GM12878 (cell line): ENCODE results near the gene CHN2. TPM values are rescaled to one million over a fixed set of nuclear protein-coding genes. Genes with fewer than 3 reads are reported as not detected.

Experiments
- ATAC-seq: fragments of 200-7000 bp; cut with Tn5 transposase; 3 replicates; pipeline ENCODE4 v1.9.1; 2020; ENCODE audit warnings: mild to moderate bottlenecking, moderate library complexity
- BruUV-seq: library from RNA; stranded (reverse); fragments of 400-500 nt; replicated peaks from 2 replicates; lab custom pipeline; 2021; lab: Mats Ljungman, UMichigan
- CTCF ChIA-PET: fragments of 300-600 bp; sonication (Branson Sonifier 250); formaldehyde crosslinking; extraction: SDS; loops from one replicate; lab custom pipeline; 2021; ENCODE audit warnings: inconsistent platforms; lab: Yijun Ruan, JAX
- POLR2A ChIA-PET: fragments of 350-600 bp; formaldehyde crosslinking; extraction: SDS; loops from one replicate; lab custom pipeline; 2021; ENCODE audit warnings: inconsistent platforms; lab: Charles Lee
- RAD21 ChIA-PET: fragments of 300-600 bp; sonication (Branson Sonifier 250); formaldehyde crosslinking; loops from one replicate; lab custom pipeline; 2023; ENCODE audit warnings: antibody characterized with exemption; ENCODE audit not compliant: unreplicated experiment; lab: Charles Lee
- SMC1A ChIA-PET: fragments of 300-600 bp; sonication (Branson Sonifier 250); formaldehyde crosslinking; loops from one replicate; lab custom pipeline; 2023; ENCODE audit not compliant: unreplicated experiment, uncharacterized antibody; lab: Charles Lee
- DNase-seq: peaks from one replicate; pipeline ENCODE4 v3.0.0-alpha.2; 2011; ENCODE audit warnings: low read depth, low spot score
- FAIRE-seq: peaks from 3 replicates; lab custom pipeline; 2011; peaks lifted over from hg19 to GRCh38; lab: Jason Lieb, UNC
- H2AFZ ChIP-seq: 2 replicates; pipeline ENCODE4 v1.6.0; 2011; ENCODE audit warnings: low read depth, low read length, control low read depth; ENCODE audit not compliant: control insufficient read depth
- H3K27ac ChIP-seq: 2 replicates; pipeline ENCODE4 v1.5.1; 2011; ENCODE audit warnings: control low read depth; ENCODE audit not compliant: control insufficient read depth, insufficient read depth
- H3K27me3 ChIP-seq, 2 experiments: replicated peaks in 1 of 2; 2 replicates each; pipeline versions ENCODE4 v1.6.0 to v1.6.1; 2011; ENCODE audit warnings: low read length in 1 of 2; ENCODE audit not compliant: control insufficient read depth in 2 of 2, insufficient read depth in 2 of 2
- H3K36me3 ChIP-seq, 2 experiments: 2 replicates each; pipeline ENCODE4 v1.5.1; 2011; ENCODE audit warnings: low read length in 1 of 2; ENCODE audit not compliant: control insufficient read depth in 2 of 2, insufficient read depth in 2 of 2
- H3K4me1 ChIP-seq: 2 replicates; pipeline ENCODE4 v1.6.1; 2011; ENCODE audit warnings: mild to moderate bottlenecking, low read length, moderate library complexity, mixed read lengths; ENCODE audit not compliant: control insufficient read depth, insufficient read depth
- H3K4me2 ChIP-seq: 2 replicates; pipeline ENCODE4 v1.6.0; 2011; ENCODE audit warnings: control low read depth; ENCODE audit not compliant: control insufficient read depth, insufficient read depth
- H3K4me3 ChIP-seq: fragments of 200-600 bp; sonication (generic); 2 replicates; pipeline ENCODE4 v1.5.1; 2016
- H3K79me2 ChIP-seq: 2 replicates; pipeline ENCODE4 v1.6.0; 2011; ENCODE audit warnings: low read length; ENCODE audit not compliant: control insufficient read depth, insufficient read depth
- H3K9ac ChIP-seq: 2 replicates; pipeline ENCODE4 v1.8.0; 2011; ENCODE audit warnings: low read length, control low read depth, mixed read lengths; ENCODE audit not compliant: control insufficient read depth, insufficient read depth
- H3K9me3 ChIP-seq: replicated peaks from 3 replicates; pipeline ENCODE4 v1.5.1; 2011; ENCODE audit warnings: mild to moderate bottlenecking, low read length; ENCODE audit not compliant: control insufficient read depth, insufficient read depth
- H4K20me1 ChIP-seq: 2 replicates; pipeline ENCODE4 v1.6.0; 2011; ENCODE audit not compliant: control insufficient read depth, insufficient read depth
- BCLAF1 ChIP-seq: fragments of 450-650 bp; IDR thresholded peaks from 2 replicates; pipeline ENCODE4 v1.6.1; 2017; ENCODE audit warnings: antibody characterized with exemption, mild to moderate bottlenecking, moderate library complexity
- FOS ChIP-seq: IDR thresholded peaks from 3 replicates; pipeline ENCODE4 v1.6.1; 2011; ENCODE audit warnings: borderline replicate concordance; ENCODE audit not compliant: insufficient read length; ENCODE audit errors: extremely low read depth
- NR2F1 ChIP-seq: fragments of 450-650 bp; conservative IDR thresholded peaks from 2 replicates; pipeline ENCODE4 v1.6.1; 2017; ENCODE audit warnings: mild to moderate bottlenecking
- PBX3 ChIP-seq: IDR thresholded peaks from 2 replicates; pipeline ENCODE4 v1.6.1; 2011; ENCODE audit warnings: mild to moderate bottlenecking, low read depth, low read length, moderate library complexity; ENCODE audit not compliant: insufficient replicate concordance
- ZBTB4 ChIP-seq: fragments of 450-650 bp; formaldehyde crosslinking; IDR thresholded peaks from 2 replicates; pipeline ENCODE4 v1.4.0; 2022; ENCODE audit warnings: mild to moderate bottlenecking, moderate library complexity
- ZNF207 ChIP-seq: fragments of 450-650 bp; IDR thresholded peaks from 2 replicates; pipeline ENCODE4 v1.6.1; 2014; ENCODE audit warnings: antibody characterized with exemption, mild to moderate bottlenecking, borderline replicate concordance
- WGBS: methylation state at CpG from one replicate; pipeline ENCODE4 v1.1.6; 2016; ENCODE audit warnings: low lambda C conversion rate; ENCODE audit not compliant: insufficient replicate concordance, insufficient coverage; ENCODE audit errors: missing lambda C conversion rate; 5-methylcytosine and 5-hydroxymethylcytosine counted together
- in situ Hi-C: fragments of 300-500 bp; cut with MboI; formaldehyde crosslinking; loops from 9 replicates; pipeline ENCODE4 v1.14.3; 2018; ENCODE audit warnings: mixed read lengths
- intact Hi-C: fragments of 100-400 bp; cut with micrococcal nuclease; formaldehyde crosslinking; loops from one replicate; pipeline ENCODE4 v1.14.2; 2022; ENCODE audit not compliant: unreplicated experiment
- polyA plus RNA-seq, 11 experiments: library from polyadenylated mRNA; depleted of rRNA in 4 of 11; unstranded in 6 of 11; stranded (reverse) in 5 of 11; fragments of >200 nt; fragmentation: Nextera tagmentation in 4 of 11; fragmentation: Illumina TruSeq in 1 of 11; extraction: Ambion mirVana in 4 of 11; extraction: Trizol in 1 of 11; gene quantifications; 1 replicate in 1 of 11; 2 replicates in 10 of 11; pipeline versions ENCODE4 v1.2.1 to v1.2.3, GENCODE V29; 2011 to 2016; ENCODE audit warnings: inconsistent platforms in 2 of 11, missing spikeins in 2 of 11, low read depth in 1 of 11
- total RNA-seq, 4 experiments: library from RNA; depleted of rRNA in 3 of 4; stranded (reverse); fragments of >200 nt in 3 of 4; fragmentation: Illumina TruSeq in 1 of 4; extraction: Trizol in 1 of 4; gene quantifications; 2 replicates each; pipeline versions ENCODE4 v1.2.1 to v1.2.3, GENCODE V29; 2013 to 2021

Gene CHN2
- total and polyA plus RNA-seq, 10 of the 15 experiments (the other 5 are each of a cell fraction or from before 2014, with no cell fraction given) = 0.11 to 3.8 (median 0.37) TPM; not detected in 2

GRCh38 chr7:29426587-29426986, 232.0 kb downstream of the CHN2 start:
- ChIA-PET RAD21 (no interaction called here), SMC1A (no interaction called here), CTCF (no interaction called here), POLR2A (no interaction called here)
- Histone ChIP-seq H3K27me3 (no peaks in the 10 kb centered on the region), H3K79me2 (no peaks in the 10 kb centered on the region), H3K4me1 (0 out of 2 replicates have a peak, but pooled peaks cover 3% of the 10 kb centered on the region), H3K4me2 (no peak overlapping the region), H4K20me1 (no peaks in the 10 kb centered on the region; the same call in 1 of the 2 replicates), H3K9me3 (no peaks in the 10 kb centered on the region), H2AFZ (no peak overlapping the region), H3K36me3 (no peaks in the 10 kb centered on the region), H3K4me3 (no peak overlapping the region), H3K9ac (no peak overlapping the region), H3K27ac (no peak overlapping the region)
- in situ Hi-C loops (no loop called here), intact Hi-C loops (no loop called here)
- FAIRE-seq (no peak), ATAC-seq (no peak), DNase-seq (no peak)
- BruUV-seq = no TSS peak
- no peak for TF ChIP-seq ZBTB4 (CRISPR knock-in tag)
- no peak for TF ChIP-seq PBX3
- TF ChIP-seq NR2F1 = no peak
- no peak for TF ChIP-seq BCLAF1
- no peak for TF ChIP-seq ZNF207
- TF ChIP-seq FOS = no peak
- WGBS = 64% methylated on average over 5 of the region's 5 CpGs
